GM21619 (cell line): Measurements from ENCODE around the gene ADGRG3.
A peak's percentile ranks its signal among the peaks of the same experiment; 100 is the strongest.

ENCODE experiments used
- ATAC-seq: cut with Tn5 transposase; IDR thresholded peaks from one replicate; pipeline ENCODE4 v1.9.1; 2021; ENCODE audit not compliant: unreplicated experiment

ADGRG3 gene

GRCh38 chr16:57679016-57679415 lies 10.9 kb downstream of the ADGRG3 start:
- no peak for ATAC-seq

- no peak for ATAC-seq
These were observed 11.8 kb downstream of the ADGRG3 start for GRCh38 chr16:57679767-57680482.

- no peak for ATAC-seq
These were observed 12.8 kb downstream of the ADGRG3 start for GRCh38 chr16:57680842-57681375.

GRCh38 chr16:57681950-57682728 lies 14.0 kb downstream of the ADGRG3 start:
- no peak for ATAC-seq

- no peak for ATAC-seq
These were observed 14.9 kb downstream of the ADGRG3 start for GRCh38 chr16:57682809-57683635.

GRCh38 chr16:57683636-57684545 lies 15.8 kb downstream of the ADGRG3 start:
- ATAC-seq = no peak

GRCh38 chr16:57684626-57685358 lies 16.7 kb downstream of the ADGRG3 start:
- no peak for ATAC-seq

- ATAC-seq = no peak
These were observed 17.5 kb downstream of the ADGRG3 start for GRCh38 chr16:57685633-57686032.

- ATAC-seq = no peak
These were observed 18.5 kb downstream of the ADGRG3 start for GRCh38 chr16:57686577-57686976.

- ATAC-seq = no peak
These were observed 19.3 kb downstream of the ADGRG3 start for GRCh38 chr16:57687363-57687929.

GRCh38 chr16:57688487-57688986 lies 20.4 kb downstream of the ADGRG3 start:
- no peak for ATAC-seq

- ATAC-seq = no peak
These were observed 21.1 kb downstream of the ADGRG3 start for GRCh38 chr16:57688987-57689761.

GRCh38 chr16:57689762-57690558 lies 21.9 kb downstream of the ADGRG3 start:
- peak; percentile 75 for ATAC-seq

- ATAC-seq = no peak
These were observed 22.8 kb downstream of the ADGRG3 start for GRCh38 chr16:57690782-57691471.

- no peak for ATAC-seq
These were observed 24.5 kb downstream of the ADGRG3 start for GRCh38 chr16:57692636-57693035.

- ATAC-seq = no peak
These were observed 25.4 kb downstream of the ADGRG3 start for GRCh38 chr16:57693550-57693949.

- no peak for ATAC-seq
These were observed 26.2 kb downstream of the ADGRG3 start for GRCh38 chr16:57694231-57694724.
